ENCODE measurements around the gene YBEY. TPM values are rescaled to one million over a fixed set of nuclear protein-coding genes. Genes with fewer than 3 reads are reported as not detected.

YBEY gene
- total RNA-seq, 4 donors from 2014 or later: 5.4 to 12.7 (median 9.3) TPM

GRCh38 chr21:46326110-46326703 is 40.1 kb downstream of the YBEY start:
- TF ChIP-seq CTCF (IDR thresholded peaks at IDR 0.05): no peak
- ATAC-seq (ENCODE audit: low FRiP score): no peak
- DNase-seq (ENCODE audit: low spot score): no peak

- DNase-seq (ENCODE audit: low spot score) (no peak), ATAC-seq (ENCODE audit: low FRiP score) (no peak)
- TF ChIP-seq CTCF (IDR thresholded peaks at IDR 0.05): no peak
Measured at GRCh38 chr21:46327711-46328110, 41.6 kb downstream of the YBEY start.

GRCh38 chr21:46328151-46328550 is 42.0 kb downstream of the YBEY start:
- ATAC-seq (ENCODE audit: low FRiP score): no peak
- no peak for TF ChIP-seq CTCF (IDR thresholded peaks at IDR 0.05)

GRCh38 chr21:46329796-46330195 is 43.7 kb downstream of the YBEY start:
- TF ChIP-seq CTCF (IDR thresholded peaks at IDR 0.05): no peak
- DNase-seq (ENCODE audit: low spot score): no peak

More at GRCh38 chr21:46328151-46328550, 42.0 kb downstream of the YBEY start:
- no peak for DNase-seq (ENCODE audit: low spot score)

GRCh38 chr21:46334351-46335140 is 48.4 kb downstream of the YBEY start:
- ATAC-seq (ENCODE audit: low FRiP score) (no peak), DNase-seq (ENCODE audit: low spot score) (no peak)

More at GRCh38 chr21:46329796-46330195, 43.7 kb downstream of the YBEY start:
- no peak for ATAC-seq (ENCODE audit: low FRiP score)

GRCh38 chr21:46336603-46337002 is 50.5 kb downstream of the YBEY start:
- DNase-seq (ENCODE audit: low spot score) (no peak), ATAC-seq (ENCODE audit: low FRiP score) (no peak)
- no peak for TF ChIP-seq CTCF (IDR thresholded peaks at IDR 0.05)

More at GRCh38 chr21:46334351-46335140, 48.4 kb downstream of the YBEY start:
- no peak for TF ChIP-seq CTCF (IDR thresholded peaks at IDR 0.05)

- no peak for TF ChIP-seq CTCF (IDR thresholded peaks at IDR 0.05)
- ATAC-seq (ENCODE audit: low FRiP score): no peak
- no peak for DNase-seq (ENCODE audit: low spot score)
Measured at GRCh38 chr21:46340998-46341397, 54.9 kb downstream of the YBEY start.
